ENCODE results near the gene HSD11B2. TPM values are rescaled to one million over a fixed set of nuclear protein-coding genes. Genes with fewer than 3 reads are reported as not detected.

The HSD11B2 gene
- total RNA-seq, 2 experiments from 2014 or later, result not detected

DNA sequence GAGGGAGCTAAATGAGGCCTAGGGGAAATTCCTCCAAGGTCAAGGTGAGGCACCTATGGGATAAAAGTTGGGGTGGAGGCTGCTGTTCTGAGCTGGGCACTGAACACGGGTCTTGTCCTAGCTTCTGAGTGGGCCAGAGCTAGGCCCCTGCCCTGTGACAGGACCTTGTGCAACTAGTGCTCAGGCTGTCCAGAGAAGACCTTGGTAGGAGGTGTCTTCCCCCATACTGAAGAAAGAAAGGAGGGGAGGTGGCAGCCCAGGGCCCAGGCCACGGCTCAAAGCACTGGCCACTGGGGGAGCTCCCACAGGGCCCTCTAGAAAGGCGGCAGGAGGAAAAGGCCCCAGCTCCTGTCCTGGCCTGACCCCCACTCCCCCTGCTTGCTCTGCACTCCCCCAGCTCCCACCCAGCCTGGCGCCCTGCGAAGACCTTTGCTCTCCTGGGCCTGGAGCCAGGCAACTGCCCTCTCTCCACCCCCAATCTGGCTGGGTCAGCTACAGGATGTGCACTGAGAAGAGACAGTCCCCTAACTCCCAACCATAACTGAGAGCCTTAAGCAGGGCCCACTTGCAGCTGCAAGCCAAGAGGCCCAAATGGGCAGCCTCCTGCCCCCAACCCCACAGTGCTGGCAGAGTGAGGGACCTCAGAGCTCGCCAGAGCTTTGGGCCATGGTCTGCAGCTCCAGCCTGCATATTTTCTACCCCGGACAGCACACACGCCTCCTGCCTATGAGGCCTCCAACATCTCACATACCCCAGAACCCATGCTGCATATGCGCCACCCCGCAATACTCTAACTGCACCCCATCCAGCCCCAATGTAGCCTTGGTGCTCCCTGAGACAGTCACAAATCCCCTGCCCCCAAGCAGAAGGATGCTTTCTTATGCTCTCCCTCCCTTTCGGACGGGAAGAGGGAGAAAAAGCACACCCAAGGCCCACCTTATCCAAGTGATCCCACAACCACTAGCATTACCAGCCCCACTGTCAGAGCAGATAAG is 15.3 kb downstream of the HSD11B2 start:
- H3K27ac Mint-ChIP-seq, result no peak overlapping the region
- peaks cover 4% of the 10 kb centered on the region for H3K4me1 Mint-ChIP-seq
- POLR2A ChIA-PET, result interaction anchor here (1.1 kb wide), 1 partner anchor 14 kb away, joined by 3 read pairs; no protein-coding TSS in a partner anchor
- CTCF ChIA-PET, result interaction anchor here (1.2 to 11.0 kb wide), 4 partner anchors 19 to 73 kb away, joined by 4 to 66 read pairs (median 6); partner anchors contain the start of gene ATP6V0D1
- H3K36me3 Mint-ChIP-seq (ENCODE audit: low read depth), result peaks cover under 1% of the 10 kb centered on the region
- H3K27me3 Mint-ChIP-seq, result no peaks in the 10 kb centered on the region
- no peak for DNase-seq
- H3K4me3 Mint-ChIP-seq, result no peak overlapping the region
- no peaks in the 10 kb centered on the region for H3K9me3 Mint-ChIP-seq

DNA sequence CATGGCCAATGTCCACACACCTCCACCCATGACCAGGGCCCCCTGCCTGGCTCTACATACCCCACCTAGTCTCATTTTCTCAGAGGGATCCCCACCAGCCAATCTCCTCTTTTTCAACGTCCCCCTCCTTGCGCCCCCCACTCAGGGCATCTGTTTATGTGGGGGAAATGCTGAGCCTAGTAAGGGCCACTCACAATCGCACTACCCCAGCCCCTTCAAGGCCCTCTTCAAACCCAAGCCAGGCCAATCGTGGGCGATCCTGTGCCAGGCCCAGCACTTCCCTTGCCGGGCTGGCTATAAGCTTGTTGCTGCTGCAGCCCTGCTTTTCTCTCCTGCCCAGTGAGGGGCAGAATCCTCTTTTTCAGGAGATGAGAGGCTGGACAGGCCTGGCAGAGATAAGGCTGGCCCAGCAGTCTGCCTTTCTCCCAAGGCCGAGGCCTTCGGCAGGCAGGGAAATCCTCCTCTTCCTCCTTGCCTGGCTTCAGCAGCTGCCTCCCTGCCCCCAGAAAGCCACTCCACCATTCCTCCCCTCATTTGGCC is 16.1 kb downstream of the HSD11B2 start:
- Mint-ChIP-seq H3K27ac (no peak overlapping the region), H3K4me1 (peaks cover 4% of the 10 kb centered on the region)
- CTCF ChIA-PET, result interaction anchor here (0.6 to 11.0 kb wide), 10 partner anchors 9 to 360 kb away, joined by 3 to 66 read pairs (median 4); partner anchors contain the start of gene ATP6V0D1

DNA sequence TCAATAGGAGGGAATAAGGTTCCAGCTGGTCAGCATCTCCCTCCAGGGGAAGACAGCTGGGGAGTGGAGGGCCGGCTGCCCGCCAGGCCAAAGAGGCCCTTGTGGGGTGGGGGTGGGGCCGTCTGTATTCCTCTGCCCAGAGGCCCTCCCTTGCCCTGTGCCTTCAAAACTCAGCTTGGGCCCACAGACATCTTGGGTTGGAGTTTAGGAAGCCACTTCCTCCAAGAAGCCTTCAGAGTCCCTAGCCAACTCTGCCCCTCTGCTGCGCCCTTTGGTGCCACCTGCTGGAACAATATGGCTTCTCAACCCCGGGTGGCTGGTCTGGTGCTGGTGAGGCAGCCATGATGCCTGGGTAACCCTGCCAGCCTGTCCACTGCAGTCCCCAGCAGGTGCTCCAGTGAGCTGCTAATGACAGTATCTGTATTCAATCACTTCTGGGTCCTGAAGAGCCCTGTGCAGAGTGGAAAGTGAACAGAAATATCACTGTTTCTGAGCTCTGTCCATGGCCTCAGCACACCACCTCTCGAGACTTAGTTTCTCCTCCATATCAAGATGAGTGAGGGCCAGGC is 16.7 kb downstream of the HSD11B2 start:
- ChIA-PET POLR2A (interaction anchor here (0.6 to 2.3 kb wide), 3 partner anchors 11 to 57 kb away, joined by 3 to 6 read pairs (median 5); no protein-coding TSS in a partner anchor), CTCF (interaction anchor here (0.6 to 11.0 kb wide), 17 partner anchors 9 to 706 kb away, joined by 3 to 66 read pairs (median 4); partner anchors contain the start of gene ATP6V0D1)
- no peak overlapping the region for H3K4me3 Mint-ChIP-seq
- peaks cover 4% of the 10 kb centered on the region for H3K4me1 Mint-ChIP-seq
- DNase-seq, result peak; percentile 86
- H3K27ac Mint-ChIP-seq, result no peak overlapping the region
- no peaks in the 10 kb centered on the region for H3K9me3 Mint-ChIP-seq
- peaks cover 4% of the 10 kb centered on the region for H3K36me3 Mint-ChIP-seq (ENCODE audit: low read depth)
- H3K27me3 Mint-ChIP-seq, result no peaks in the 10 kb centered on the region

More for the DNA sequence above, 16.1 kb downstream of the HSD11B2 start:
- H3K27me3 Mint-ChIP-seq, result no peaks in the 10 kb centered on the region
- POLR2A ChIA-PET, result interaction anchor here (0.6 to 2.3 kb wide), 3 partner anchors 12 to 58 kb away, joined by 3 to 6 read pairs (median 5); no protein-coding TSS in a partner anchor
- DNase-seq, result no peak
- H3K4me3 Mint-ChIP-seq, result no peak overlapping the region
- H3K36me3 Mint-ChIP-seq (ENCODE audit: low read depth), result peaks cover 3% of the 10 kb centered on the region
- no peaks in the 10 kb centered on the region for H3K9me3 Mint-ChIP-seq

DNA sequence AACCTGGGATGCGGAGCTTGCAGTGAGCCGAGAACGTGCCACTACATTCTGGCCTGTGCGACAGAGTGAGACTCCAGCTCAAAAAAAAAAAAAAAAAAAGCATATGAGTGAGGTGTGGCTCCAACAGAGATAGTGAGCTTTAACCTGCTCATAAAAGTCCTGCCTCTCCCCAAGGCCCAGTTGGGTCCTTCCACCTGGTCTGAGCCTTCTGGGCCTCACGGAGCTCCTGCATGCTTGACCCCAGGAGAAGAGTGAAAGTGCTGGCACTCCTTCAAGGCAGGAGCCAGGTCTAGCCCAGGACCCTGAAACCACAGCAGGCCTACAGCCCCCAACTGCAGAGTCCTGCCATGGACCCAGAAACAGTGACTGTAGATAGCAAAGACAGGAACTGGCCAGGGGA is 17.7 kb downstream of the HSD11B2 start:
- no peak for DNase-seq
- Mint-ChIP-seq H3K27ac (no peak overlapping the region), H3K4me3 (no peak overlapping the region), H3K4me1 (peaks cover 4% of the 10 kb centered on the region), H3K9me3 (no peaks in the 10 kb centered on the region), H3K27me3 (no peaks in the 10 kb centered on the region), H3K36me3 (ENCODE audit: low read depth) (peaks cover 8% of the 10 kb centered on the region)
- ChIA-PET CTCF (interaction anchor here (0.7 to 11.0 kb wide), 11 partner anchors 13 to 96 kb away, joined by 3 to 66 read pairs (median 4); partner anchors contain the start of gene ATP6V0D1), POLR2A (interaction anchor here (2.3 kb wide), 1 partner anchor 10 kb away, joined by 6 read pairs; no protein-coding TSS in a partner anchor)

DNA sequence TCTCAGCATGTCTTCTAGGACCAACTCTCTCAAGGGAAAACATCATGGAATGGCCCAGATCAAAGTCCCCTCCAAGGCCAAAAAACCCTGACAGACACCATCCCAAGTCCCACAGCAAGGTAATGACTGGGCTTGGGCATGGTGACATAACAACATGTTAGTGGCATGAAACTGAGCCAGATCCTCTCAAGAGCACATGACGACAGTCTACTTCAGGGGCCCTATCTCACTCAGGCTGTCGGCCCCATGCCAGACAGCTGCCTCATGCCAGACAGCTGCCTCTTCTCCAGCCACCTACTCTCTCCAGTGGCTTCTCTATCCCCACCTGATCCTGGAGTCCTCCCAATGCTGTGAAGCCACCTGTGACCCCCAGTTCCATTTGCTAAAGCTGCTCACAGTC is 18.4 kb downstream of the HSD11B2 start:
- Mint-ChIP-seq H3K4me3 (no peak overlapping the region), H3K4me1 (peaks cover 4% of the 10 kb centered on the region), H3K9me3 (no peaks in the 10 kb centered on the region), H3K27me3 (no peaks in the 10 kb centered on the region), H3K27ac (no peak overlapping the region), H3K36me3 (ENCODE audit: low read depth) (peaks cover 8% of the 10 kb centered on the region)
- ChIA-PET POLR2A (no interaction called here), CTCF (interaction anchor here (1.0 to 1.2 kb wide), 2 partner anchors 21 to 48 kb away, joined by 3 to 5 read pairs; no protein-coding TSS in a partner anchor)
- DNase-seq, result no peak

DNA sequence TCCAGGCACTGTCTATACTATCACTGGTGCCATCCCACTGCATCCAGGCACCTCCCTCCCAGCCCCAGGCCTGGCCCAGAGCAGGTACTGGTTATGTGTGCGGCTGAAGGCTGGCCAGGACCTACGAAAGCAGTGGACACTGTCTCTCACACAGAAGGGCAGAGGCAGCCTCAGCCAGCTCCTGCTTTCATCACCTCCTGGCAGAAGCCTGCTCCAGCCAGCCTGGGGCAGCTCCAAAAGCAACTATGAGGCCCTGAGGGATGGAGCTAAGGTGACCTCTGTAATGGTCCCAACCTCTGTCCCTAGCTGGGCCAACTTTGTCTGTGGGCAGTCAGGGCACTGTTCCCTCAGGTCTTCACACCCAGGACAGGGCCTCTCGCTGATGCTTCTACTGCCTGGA is 18.8 kb downstream of the HSD11B2 start:
- Mint-ChIP-seq H3K9me3 (no peaks in the 10 kb centered on the region), H3K27me3 (no peaks in the 10 kb centered on the region), H3K4me1 (peaks cover 4% of the 10 kb centered on the region), H3K36me3 (ENCODE audit: low read depth) (peaks cover 8% of the 10 kb centered on the region), H3K27ac (no peak overlapping the region), H3K4me3 (no peak overlapping the region)
- ChIA-PET CTCF (interaction anchor here (1.0 to 1.2 kb wide), 2 partner anchors 21 to 48 kb away, joined by 3 to 5 read pairs; no protein-coding TSS in a partner anchor), POLR2A (no interaction called here)
- DNase-seq, result no peak

DNA sequence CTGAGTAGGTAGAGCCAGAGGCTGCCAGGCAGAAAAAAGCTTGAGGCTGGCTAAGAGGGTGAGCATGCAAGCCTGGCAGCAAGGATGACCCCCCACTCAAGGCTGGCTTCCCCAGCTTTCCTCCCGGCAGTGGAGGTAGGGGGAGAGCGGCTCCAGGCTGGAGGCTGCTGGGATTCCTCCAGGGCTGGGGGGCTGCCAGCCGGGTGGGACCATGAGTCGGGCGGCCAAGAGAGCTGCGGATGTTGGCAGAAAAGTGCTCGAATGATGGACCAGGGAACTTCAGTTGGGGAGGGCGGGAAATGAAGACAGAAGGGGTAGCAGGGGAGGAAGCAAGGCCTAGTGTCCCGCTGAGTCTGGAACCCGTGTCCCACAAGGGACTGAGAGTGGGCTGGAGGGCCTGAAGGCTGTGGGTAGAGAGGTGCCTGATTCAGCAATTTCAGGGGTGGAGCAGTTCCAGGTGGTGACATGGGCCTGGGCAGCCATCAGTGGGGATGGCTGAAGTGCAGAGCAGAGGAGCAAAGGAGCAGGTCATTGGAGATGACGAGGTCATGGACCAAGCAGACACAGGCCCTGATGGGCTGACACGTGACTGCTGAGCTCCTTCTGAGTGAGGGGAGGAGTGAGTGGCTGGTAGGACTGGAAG is 20.3 kb downstream of the HSD11B2 start:
- Mint-ChIP-seq H3K4me1 (peaks cover 10% of the 10 kb centered on the region), H3K4me3 (no peak overlapping the region), H3K36me3 (ENCODE audit: low read depth) (peaks cover 8% of the 10 kb centered on the region), H3K9me3 (no peaks in the 10 kb centered on the region), H3K27ac (no peak overlapping the region), H3K27me3 (no peaks in the 10 kb centered on the region)
- DNase-seq, result no peak
- CTCF ChIA-PET, result interaction anchor here (1.0 to 1.4 kb wide), 5 partner anchors 15 to 77 kb away, joined by 3 to 5 read pairs (median 4); partner anchors contain the start of gene ATP6V0D1
- POLR2A ChIA-PET, result interaction anchor here (0.9 kb wide), 1 partner anchor 13 kb away, joined by 3 read pairs; no protein-coding TSS in a partner anchor

DNA sequence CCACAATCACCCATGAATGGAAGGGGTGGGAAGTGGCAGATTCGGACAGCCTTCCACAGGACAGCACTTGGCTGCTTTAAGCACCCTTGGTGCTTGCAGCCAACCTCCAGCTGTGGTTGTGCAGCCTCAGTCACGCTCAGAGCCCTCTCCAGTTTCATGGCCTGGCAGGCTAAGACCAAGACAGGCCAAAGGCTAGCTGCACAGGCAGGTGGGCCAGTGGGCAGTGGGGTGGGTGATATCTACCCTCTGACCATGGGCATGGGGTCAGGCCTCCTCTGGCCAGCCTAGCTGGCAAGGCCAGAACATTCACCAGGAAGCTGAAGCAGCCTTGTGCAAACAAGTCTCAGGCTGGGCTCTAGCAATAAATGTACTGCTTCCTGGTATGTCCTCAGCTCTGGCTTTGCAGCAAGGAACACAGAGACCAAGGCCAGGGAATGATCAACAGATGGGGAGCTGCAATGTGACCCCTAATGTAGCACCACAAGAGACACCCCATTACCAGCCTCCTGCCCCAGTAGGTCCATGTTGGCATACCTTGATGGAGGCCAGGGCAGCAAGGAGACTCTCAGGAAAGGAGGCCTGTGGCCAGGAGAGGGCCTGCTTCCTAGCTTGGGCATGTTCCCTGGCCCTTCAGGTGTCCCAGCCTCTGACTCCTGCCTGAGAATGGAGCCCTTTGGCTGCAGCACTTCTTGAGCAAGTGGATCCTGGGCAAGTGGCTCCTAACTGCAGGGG is 20.9 kb downstream of the HSD11B2 start:
- Mint-ChIP-seq H3K27ac (no peak overlapping the region), H3K4me3 (no peak overlapping the region), H3K4me1 (peaks cover 12% of the 10 kb centered on the region), H3K9me3 (no peaks in the 10 kb centered on the region), H3K27me3 (no peaks in the 10 kb centered on the region), H3K36me3 (ENCODE audit: low read depth) (peaks cover 8% of the 10 kb centered on the region)
- POLR2A ChIA-PET, result interaction anchor here (0.9 kb wide), 1 partner anchor 13 kb away, joined by 3 read pairs; no protein-coding TSS in a partner anchor
- DNase-seq, result no peak
- CTCF ChIA-PET, result interaction anchor here (1.0 to 1.4 kb wide), 3 partner anchors 24 to 77 kb away, joined by 3 to 4 read pairs (median 3); partner anchors contain the start of gene ATP6V0D1

DNA sequence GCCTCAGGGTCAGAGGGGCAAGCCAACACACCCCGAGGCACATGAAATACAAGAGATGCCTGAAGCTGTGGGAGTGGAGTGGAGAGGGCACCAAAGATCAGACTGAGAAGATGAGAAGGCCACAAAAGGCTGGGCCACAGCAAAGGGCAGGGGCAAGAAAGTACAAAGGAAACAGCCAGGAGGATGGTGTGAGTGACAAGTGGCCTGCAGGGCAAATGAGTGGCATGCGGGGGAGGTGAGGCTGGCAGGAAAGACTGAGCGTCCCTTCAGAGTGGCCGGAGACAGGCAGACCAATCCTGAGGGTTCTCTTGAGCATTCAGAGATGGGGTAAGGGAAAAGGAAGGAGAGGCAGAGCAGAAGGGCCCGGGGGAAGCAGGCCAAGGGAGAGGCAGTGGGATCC is 23.2 kb downstream of the HSD11B2 start:
- H3K4me3 Mint-ChIP-seq, result no peak overlapping the region
- no peaks in the 10 kb centered on the region for H3K27me3 Mint-ChIP-seq
- ChIA-PET POLR2A (no interaction called here), CTCF (no interaction called here)
- no peak overlapping the region for H3K27ac Mint-ChIP-seq
- H3K36me3 Mint-ChIP-seq (ENCODE audit: low read depth), result peaks cover 8% of the 10 kb centered on the region
- H3K4me1 Mint-ChIP-seq, result peaks cover 11% of the 10 kb centered on the region
- DNase-seq, result no peak
- no peaks in the 10 kb centered on the region for H3K9me3 Mint-ChIP-seq

DNA sequence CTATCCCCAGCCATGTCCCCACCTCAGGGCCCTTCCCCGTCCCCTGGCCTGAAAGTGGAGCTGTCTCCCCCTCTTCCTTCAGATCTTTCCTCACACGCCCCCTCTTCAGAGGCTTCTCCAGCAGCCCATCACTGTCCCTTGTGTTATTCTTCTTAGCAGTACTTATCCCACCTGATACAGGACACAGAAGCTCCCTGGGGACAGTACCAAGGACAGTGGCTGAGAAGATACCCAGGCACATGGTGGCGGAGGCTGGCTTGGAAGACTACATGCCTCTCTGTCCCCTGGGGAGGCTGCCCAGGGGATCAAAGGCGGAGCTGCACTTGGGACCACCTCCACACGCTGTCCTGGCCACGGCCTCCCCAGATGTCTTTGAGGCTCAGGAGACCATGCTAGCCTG is 23.9 kb downstream of the HSD11B2 start:
- H3K36me3 Mint-ChIP-seq (ENCODE audit: low read depth), result peaks cover 8% of the 10 kb centered on the region
- POLR2A ChIA-PET, result interaction anchor here (0.8 kb wide), 1 partner anchor 26 kb away, joined by 3 read pairs; the partner anchor contains the start of gene ATP6V0D1
- no peak overlapping the region for H3K27ac Mint-ChIP-seq
- H3K27me3 Mint-ChIP-seq, result no peaks in the 10 kb centered on the region
- H3K4me1 Mint-ChIP-seq, result peaks cover 11% of the 10 kb centered on the region
- H3K4me3 Mint-ChIP-seq, result no peak overlapping the region
- H3K9me3 Mint-ChIP-seq, result no peaks in the 10 kb centered on the region
- no peak for DNase-seq
- CTCF ChIA-PET, result no interaction called here

DNA sequence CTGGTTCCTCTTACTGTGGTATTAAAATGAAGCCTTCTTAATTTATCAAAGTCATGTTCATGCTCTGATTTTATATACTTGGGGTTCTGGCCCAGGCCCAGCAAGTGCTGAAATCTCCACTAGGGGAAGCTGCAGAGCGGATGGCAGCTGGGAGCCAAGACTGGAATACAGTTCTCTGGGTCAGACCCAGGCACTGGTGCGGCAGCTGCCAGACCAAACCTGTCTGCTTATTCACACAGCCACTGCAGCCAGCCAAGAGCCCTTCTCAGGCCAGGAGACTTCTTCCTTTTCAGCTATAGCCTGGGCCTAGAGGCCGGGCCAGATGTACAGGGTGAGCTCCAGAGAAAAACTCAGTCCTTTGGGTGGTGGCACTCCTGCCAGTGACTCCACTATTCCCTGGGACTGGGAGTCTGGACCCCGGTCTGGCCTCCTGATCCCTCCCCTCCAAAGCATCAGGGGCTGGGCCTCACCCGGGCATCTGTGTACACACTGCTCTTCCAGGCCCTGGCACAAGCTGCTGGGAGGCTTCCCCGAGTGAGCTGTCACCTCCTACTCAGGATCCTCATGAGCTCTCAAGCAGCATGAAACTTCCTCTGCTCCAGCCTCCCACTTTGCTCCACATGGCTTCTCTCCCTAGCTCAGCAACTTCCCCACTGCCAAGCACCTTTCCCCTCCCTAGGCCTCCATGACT is 25.6 kb downstream of the HSD11B2 start:
- peaks cover 5% of the 10 kb centered on the region for H3K36me3 Mint-ChIP-seq (ENCODE audit: low read depth)
- ChIA-PET CTCF (interaction anchor here (0.7 to 1.3 kb wide), 2 partner anchors 9 to 29 kb away, joined by 4 to 5 read pairs; no protein-coding TSS in a partner anchor), POLR2A (interaction anchor here (0.7 to 1.0 kb wide), 2 partner anchors 16 to 18 kb away, joined by 3 to 5 read pairs; no protein-coding TSS in a partner anchor)
- H3K27ac Mint-ChIP-seq, result no peak overlapping the region
- peaks cover 11% of the 10 kb centered on the region for H3K4me1 Mint-ChIP-seq
- H3K9me3 Mint-ChIP-seq, result no peaks in the 10 kb centered on the region
- H3K4me3 Mint-ChIP-seq, result no peak overlapping the region
- no peaks in the 10 kb centered on the region for H3K27me3 Mint-ChIP-seq
- no peak for DNase-seq

Measured in activated CD4-positive, alpha-beta memory T cell treated with anti-CD3 and anti-CD28 coated beads, Interleukin-2, amount 10 ng/mL, durations not matched to agents 7 days and 5 days (primary cell).